ENCODE data around the gene CALHM1. TPM values are rescaled to one million over a fixed set of nuclear protein-coding genes. Genes with fewer than 3 reads are reported as not detected.

CALHM1 gene
- total and polyA plus RNA-seq, 2 of the 8 experiments (the other 6 are each of a cell fraction or from before 2014, with no cell fraction given): 0.29 to 0.34 TPM

DNA sequence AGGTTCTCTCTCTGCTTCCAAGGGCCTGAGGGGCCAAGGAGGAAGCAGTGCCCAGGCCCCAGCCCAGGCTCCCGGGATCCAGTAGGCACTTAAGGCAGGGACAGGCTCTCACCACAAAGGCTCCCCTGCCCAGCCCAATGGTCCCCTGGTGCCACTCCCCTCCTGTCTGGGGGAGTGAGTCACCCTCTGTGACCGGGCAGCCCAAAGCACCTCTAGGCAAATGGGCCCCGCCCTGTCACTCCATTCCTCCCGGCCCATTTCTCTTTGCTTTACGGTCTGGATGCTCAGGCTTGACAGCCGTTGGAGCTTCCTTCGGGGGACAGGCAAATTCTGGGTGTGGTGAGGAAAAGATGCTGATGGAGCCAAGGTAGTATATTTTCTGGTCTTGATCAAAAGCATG is 20.4 kb upstream of the CALHM1 start, which contains the start of gene CALHM3:
TSS of gene CALHM3 (minus strand) at position 106 of the 400 bp plus-strand sequence. CDS start 208 bp downstream, outside the sequence.
- no peaks in the 10 kb centered on the region for H3K9me3 ChIP-seq (ENCODE audit: insufficient read depth in 2 of 2, low read depth in 1 of 2, low read length in 1 of 2)
- H3K23me2 ChIP-seq (ENCODE audit: low read depth, low read length): peaks cover under 1% of the 10 kb centered on the region; the same call in 1 of the 2 replicates
- H3K56ac ChIP-seq (replicated peaks; ENCODE audit: insufficient read length, low read depth, low read length): no peak within 1 kb of the TSS
- no peaks in the 10 kb centered on the region for H3K79me2 ChIP-seq (ENCODE audit: control insufficient read depth in 1 of 2, insufficient read depth in 2 of 2, low read length in 2 of 2)
- FAIRE-seq (no peak), DNase-seq (ENCODE audit: low read depth in 1 of 2, low spot score in 2 of 2) (no peak)
- H2AFZ ChIP-seq (ENCODE audit: low read length): no peak within 1 kb of the TSS; the same call in 1 of the 2 replicates
- no peak within 1 kb of the TSS for H2BK12ac ChIP-seq (ENCODE audit: low read depth, low read length)
- no peaks in the 10 kb centered on the region; a peak in 2 of 7 replicates for H3K27me3 ChIP-seq (replicated peaks in 1 of 4; ENCODE audit: control insufficient read depth in 3 of 4, extremely low read depth in 1 of 4, insufficient read depth in 3 of 4, low read length in 3 of 4)
- H2BK15ac ChIP-seq (ENCODE audit: low read length): 0 out of 2 replicates have a peak within 1 kb of the TSS, but pooled peaks have one; percentile 6
- no peak within 1 kb of the TSS for H3K4ac ChIP-seq (replicated peaks; ENCODE audit: insufficient read length, low read depth, low read length)
- no peak within 1 kb of the TSS for H4K91ac ChIP-seq (replicated peaks; ENCODE audit: insufficient read length, low read length)
- H3K4me1 ChIP-seq (replicated peaks in 1 of 4; ENCODE audit: control insufficient read depth in 3 of 4, insufficient read depth in 4 of 4, low read length in 3 of 4): peaks cover 0 to 12% (median 7%) of the 10 kb centered on the region in 4 experiments; a peak in 5 of 7 replicates
- POLR2A ChIA-PET (ENCODE audit: partially characterized antibody): interaction anchor here (1.2 kb wide), 1 partner anchor 25 kb away, joined by 3 read pairs; no protein-coding TSS in a partner anchor
- no peak within 1 kb of the TSS for H3K4me3 ChIP-seq (ENCODE audit: extremely low read depth in 1 of 4, insufficient read depth in 2 of 4, low read depth in 3 of 4, low read length in 4 of 4)
- H3K4me2 ChIP-seq (ENCODE audit: insufficient read depth in 1 of 2, low read depth in 2 of 2, low read length in 2 of 2): no peak within 1 kb of the TSS
- no peak within 1 kb of the TSS for H2BK120ac ChIP-seq (replicated peaks; ENCODE audit: low read depth, low read length)
- CTCF ChIA-PET (ENCODE audit: partially characterized antibody): interaction anchor here (0.9 to 6.3 kb wide), 5 partner anchors 25 to 109 kb away, joined by 3 to 34 read pairs (median 4); partner anchors contain the start of gene CALHM2
- H4K20me1 ChIP-seq (replicated peaks in 1 of 2; ENCODE audit: control insufficient read depth in 1 of 2, insufficient read depth in 2 of 2, low read length in 2 of 2): no peaks in the 10 kb centered on the region
- no peak within 1 kb of the TSS for H2AK5ac ChIP-seq (ENCODE audit: low read depth, low read length)
- no peak within 1 kb of the TSS for H3K18ac ChIP-seq (ENCODE audit: extremely low read depth, low read length)
- no peak within 1 kb of the TSS for H3K23ac ChIP-seq (ENCODE audit: insufficient read length)
- H3K9ac ChIP-seq (replicated peaks in 1 of 4; ENCODE audit: extremely low read depth in 1 of 4, low read depth in 3 of 4, low read length in 3 of 4): no peak within 1 kb of the TSS; a peak in 1 of 7 replicates
- H3K27ac ChIP-seq (ENCODE audit: low read depth, low read length): no peak within 1 kb of the TSS
- peak within 1 kb of the TSS; percentile 35; the same call in 1 of the 2 replicates for H4K8ac ChIP-seq (ENCODE audit: extremely low read depth, insufficient read depth, low read length)
- H3K14ac ChIP-seq (ENCODE audit: insufficient read length): no peak within 1 kb of the TSS
- no peak within 1 kb of the TSS for H4K5ac ChIP-seq (ENCODE audit: insufficient read length, low read depth, low read length)
- H2BK20ac ChIP-seq (ENCODE audit: low read length): no peak within 1 kb of the TSS
- no peak within 1 kb of the TSS for H2BK5ac ChIP-seq (ENCODE audit: low read depth, low read length)
- 98% methylated on average over 7 of the region's 7 CpGs; no CpG with 5 or more reads in 1 of the 2 experiments for WGBS, 2 experiments (ENCODE audit: extremely low coverage in 1 of 2, insufficient coverage in 1 of 2, insufficient read length in 1 of 2, insufficient replicate concordance in 2 of 2, low coverage in 1 of 2, low lambda C conversion rate in 2 of 2, missing lambda C conversion rate in 1 of 2)
- H3K36me3 ChIP-seq (ENCODE audit: control insufficient read depth in 2 of 4, insufficient read depth in 4 of 4, low read length in 3 of 4): no peaks in the 10 kb centered on the region
- H3K79me1 ChIP-seq (ENCODE audit: low read depth, low read length): no peaks in the 10 kb centered on the region
- TF ChIP-seq TAF7 (optimal IDR thresholded peaks at IDR 0.05; ENCODE audit: borderline replicate concordance, low read depth, low read length) (no peak), CBX8 (IDR thresholded peaks at IDR 0.05; ENCODE audit: borderline replicate concordance, low read depth, low read length) (no peak), BACH1 (IDR thresholded peaks at IDR 0.05; ENCODE audit: low read length) (no peak), BRCA1 (IDR thresholded peaks at IDR 0.05; ENCODE audit: low read depth, low read length) (no peak), POLR2A (IDR thresholded peaks at IDR 0.05; ENCODE audit: control extremely low read depth in 1 of 2, low read depth in 2 of 2, low read length in 2 of 2) (no peak), TBP (IDR thresholded peaks at IDR 0.05; ENCODE audit: low read depth, low read length) (no peak), SIRT6 (IDR thresholded peaks at IDR 0.05; ENCODE audit: low read length) (no peak), SRF (IDR thresholded peaks at IDR 0.05; ENCODE audit: low read depth, low read length) (no peak), GABPA (IDR thresholded peaks at IDR 0.05; ENCODE audit: borderline replicate concordance, insufficient read depth, low read length) (no peak), NANOG (IDR thresholded peaks at IDR 0.05; ENCODE audit: insufficient read depth, low read depth, low read length, poor library complexity, severe bottlenecking) (no peak), FOSL1 (IDR thresholded peaks at IDR 0.05; ENCODE audit: insufficient read depth, low read depth, low read length) (no peak), RAD21 (IDR thresholded peaks at IDR 0.05 in 1 of 2, conservative IDR thresholded peaks at IDR 0.05 in 1 of 2; ENCODE audit: low read depth in 2 of 2, low read length in 2 of 2) (no peak), TEAD4 (IDR thresholded peaks at IDR 0.05; ENCODE audit: low read depth, low read length) (no peak)

Data from H1 (cell line).